ENCODE results near the gene VSTM2L.

The VSTM2L gene

GRCh38 chr20:37880726-37881591 lies 22.0 kb upstream of the VSTM2L start:
- TF ChIP-seq, protein P1, sequence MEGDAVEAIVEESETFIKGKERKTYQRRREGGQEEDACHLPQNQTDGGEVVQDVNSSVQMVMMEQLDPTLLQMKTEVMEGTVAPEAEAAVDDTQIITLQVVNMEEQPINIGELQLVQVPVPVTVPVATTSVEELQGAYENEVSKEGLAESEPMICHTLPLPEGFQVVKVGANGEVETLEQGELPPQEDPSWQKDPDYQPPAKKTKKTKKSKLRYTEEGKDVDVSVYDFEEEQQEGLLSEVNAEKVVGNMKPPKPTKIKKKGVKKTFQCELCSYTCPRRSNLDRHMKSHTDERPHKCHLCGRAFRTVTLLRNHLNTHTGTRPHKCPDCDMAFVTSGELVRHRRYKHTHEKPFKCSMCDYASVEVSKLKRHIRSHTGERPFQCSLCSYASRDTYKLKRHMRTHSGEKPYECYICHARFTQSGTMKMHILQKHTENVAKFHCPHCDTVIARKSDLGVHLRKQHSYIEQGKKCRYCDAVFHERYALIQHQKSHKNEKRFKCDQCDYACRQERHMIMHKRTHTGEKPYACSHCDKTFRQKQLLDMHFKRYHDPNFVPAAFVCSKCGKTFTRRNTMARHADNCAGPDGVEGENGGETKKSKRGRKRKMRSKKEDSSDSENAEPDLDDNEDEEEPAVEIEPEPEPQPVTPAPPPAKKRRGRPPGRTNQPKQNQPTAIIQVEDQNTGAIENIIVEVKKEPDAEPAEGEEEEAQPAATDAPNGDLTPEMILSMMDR (IDR thresholded peaks at IDR 0.05; ENCODE audit: extremely low read depth, missing control alignments) = no peak
- DNase-seq (ENCODE audit: low spot score) = no peak

DNA sequence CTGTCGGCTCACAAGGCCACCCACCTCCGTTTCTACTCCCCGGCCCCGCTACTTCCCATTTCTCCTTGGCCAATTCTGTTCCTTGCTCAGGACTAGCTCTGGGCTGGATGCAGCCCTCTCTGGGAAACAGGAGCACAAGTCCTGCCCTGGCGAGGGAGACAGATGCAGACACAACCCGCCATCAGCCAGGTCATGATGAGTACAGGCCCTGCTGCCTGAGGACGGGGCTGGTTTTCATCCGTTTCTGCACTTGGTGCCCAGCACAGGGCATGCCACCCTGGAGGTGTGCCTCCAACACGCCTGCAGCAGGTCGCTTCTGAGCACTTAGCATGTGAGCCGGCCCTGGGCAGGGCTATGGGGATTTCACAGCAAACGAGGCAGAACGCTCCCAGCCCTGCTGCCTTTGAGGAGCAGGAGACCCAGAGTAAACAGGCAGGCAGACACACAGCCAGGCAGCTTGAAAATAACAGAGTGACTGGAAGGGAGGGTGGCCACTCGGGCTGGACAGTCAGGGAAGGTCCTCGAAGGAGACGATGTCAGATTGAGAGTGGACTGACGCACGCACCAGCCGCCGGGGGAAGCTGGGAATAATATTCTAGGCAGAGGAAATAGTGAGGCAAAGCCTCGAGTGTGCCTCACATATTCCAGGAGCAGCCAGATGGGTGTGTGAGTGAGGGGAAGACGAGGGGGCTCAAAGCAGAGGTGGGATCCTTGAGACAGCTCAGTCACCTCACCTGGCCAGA lies 21.2 kb upstream of the VSTM2L start:
- TF ChIP-seq, protein P1 (IDR thresholded peaks at IDR 0.05; ENCODE audit: extremely low read depth, missing control alignments) = no peak
- DNase-seq (ENCODE audit: low spot score) = no peak

GRCh38 chr20:37882961-37883712 lies 19.8 kb upstream of the VSTM2L start:
- no peak for DNase-seq (ENCODE audit: low spot score)
- TF ChIP-seq, protein P1 (IDR thresholded peaks at IDR 0.05; ENCODE audit: extremely low read depth, missing control alignments) = no peak

GRCh38 chr20:37885042-37885441 lies 17.9 kb upstream of the VSTM2L start:
- TF ChIP-seq, protein P1 (IDR thresholded peaks at IDR 0.05; ENCODE audit: extremely low read depth, missing control alignments) = no peak
- DNase-seq (ENCODE audit: low spot score) = no peak

- TF ChIP-seq, protein P1 (IDR thresholded peaks at IDR 0.05; ENCODE audit: extremely low read depth, missing control alignments) = no peak
- DNase-seq (ENCODE audit: low spot score) = no peak
These were observed 17.1 kb upstream of the VSTM2L start for GRCh38 chr20:37885593-37886503.

- DNase-seq (ENCODE audit: low spot score) = no peak
- TF ChIP-seq, protein P1 (IDR thresholded peaks at IDR 0.05; ENCODE audit: extremely low read depth, missing control alignments) = no peak
These were observed 16.1 kb upstream of the VSTM2L start for GRCh38 chr20:37886851-37887297.

Data from GM20000 (cell line).